Natural killer cell treated with Interleukin-12 subunit alpha and Interleukin-12 subunit beta and Interleukin-15 and Interleukin-18, amount 100 ng/mL, for 72 hours (primary cell): Measurements from ENCODE around the gene REPS1. TPM values are rescaled to one million over a fixed set of nuclear protein-coding genes. Genes with fewer than 3 reads are reported as not detected.

Experiments used
- ATAC-seq, 2 donors: fragments of 150-1000 bp; cut with Tn5 transposase in 1 of 2; sonication (Bioruptor Pico), chemical (Tn5 transposase) in 1 of 2; 2 replicates each; pipeline ENCODE4 v1.10.0; 2021
- DNase-seq: peaks from one replicate; pipeline ENCODE4 v3.0.0; 2022; ENCODE audit warnings: low spot score
- H3K27ac Mint-ChIP-seq, 2 donors: 1 replicate in 1 of 2; 2 replicates in 1 of 2; pipeline ENCODE4 v1.8.0; 2022; ENCODE audit warnings: mixed read lengths in 2 of 2, mild to moderate bottlenecking in 1 of 2, moderate library complexity in 1 of 2
- H3K27me3 Mint-ChIP-seq, 2 donors: 1 replicate in 1 of 2; 2 replicates in 1 of 2; pipeline ENCODE4 v1.8.0; 2022; ENCODE audit warnings: mixed read lengths in 2 of 2
- H3K36me3 Mint-ChIP-seq: one replicate; pipeline ENCODE4 v1.8.0; 2022; ENCODE audit warnings: mixed read lengths
- H3K4me1 Mint-ChIP-seq, 2 donors: 1 replicate in 1 of 2; 2 replicates in 1 of 2; pipeline ENCODE4 v1.8.0; 2022; ENCODE audit warnings: low read depth in 2 of 2, mixed read lengths in 2 of 2, mild to moderate bottlenecking in 1 of 2
- H3K4me3 Mint-ChIP-seq: one replicate; pipeline ENCODE4 v1.8.0; 2022; ENCODE audit warnings: mixed read lengths
- H3K9me3 Mint-ChIP-seq: 2 replicates; pipeline ENCODE4 v1.8.0; 2022; ENCODE audit warnings: mixed read lengths
- total RNA-seq, 2 donors: library from RNA; stranded (reverse); gene quantifications; one replicate each; pipeline ENCODE4 v1.2.3, GENCODE V29; 2022

Gene REPS1
- total RNA-seq, 2 donors from 2014 or later, result 43.4 to 68.6 TPM

GRCh38 chr6:138914701-138915100, 73.4 kb downstream of the REPS1 start:
- peaks cover 33% of the 10 kb centered on the region for H3K36me3 Mint-ChIP-seq
- peaks cover 7 to 10% of the 10 kb centered on the region in 2 donors for H3K4me1 Mint-ChIP-seq
- H3K27ac Mint-ChIP-seq, result no peak overlapping the region
- no peaks in the 10 kb centered on the region for H3K27me3 Mint-ChIP-seq
- no peak overlapping the region for H3K4me3 Mint-ChIP-seq
- DNase-seq, result no peak
- no peak for ATAC-seq
- H3K9me3 Mint-ChIP-seq, result no peaks in the 10 kb centered on the region

GRCh38 chr6:138912308-138912707, 75.7 kb downstream of the REPS1 start:
- H3K36me3 Mint-ChIP-seq, result peaks cover 27% of the 10 kb centered on the region
- no peak overlapping the region for H3K4me3 Mint-ChIP-seq
- no peaks in the 10 kb centered on the region for H3K27me3 Mint-ChIP-seq
- H3K27ac Mint-ChIP-seq, result no peak overlapping the region
- DNase-seq, result no peak
- H3K9me3 Mint-ChIP-seq, result no peaks in the 10 kb centered on the region
- peaks cover 5 to 7% of the 10 kb centered on the region in 2 donors for H3K4me1 Mint-ChIP-seq
- no peak for ATAC-seq

- H3K27ac Mint-ChIP-seq, result no peak overlapping the region
- no peaks in the 10 kb centered on the region for H3K27me3 Mint-ChIP-seq
- H3K36me3 Mint-ChIP-seq, result peaks cover 37% of the 10 kb centered on the region
- peaks cover 5 to 7% of the 10 kb centered on the region in 2 donors for H3K4me1 Mint-ChIP-seq
- no peak overlapping the region for H3K4me3 Mint-ChIP-seq
- no peak for DNase-seq
- H3K9me3 Mint-ChIP-seq, result no peaks in the 10 kb centered on the region
- no peak for ATAC-seq
These were observed 78.1 kb downstream of the REPS1 start for GRCh38 chr6:138909975-138910374.

GRCh38 chr6:138909511-138909910, 78.5 kb downstream of the REPS1 start:
- H3K36me3 Mint-ChIP-seq, result peaks cover 32% of the 10 kb centered on the region

GRCh38 chr6:138907167-138907566, 80.9 kb downstream of the REPS1 start:
- ATAC-seq (no peak), DNase-seq (no peak)
- no peaks in the 10 kb centered on the region for H3K27me3 Mint-ChIP-seq
- H3K9me3 Mint-ChIP-seq, result no peaks in the 10 kb centered on the region
- no peak overlapping the region for H3K27ac Mint-ChIP-seq
- H3K4me1 Mint-ChIP-seq, result peaks cover 5 to 7% of the 10 kb centered on the region in 2 donors
- peaks cover 24% of the 10 kb centered on the region for H3K36me3 Mint-ChIP-seq
- no peak overlapping the region for H3K4me3 Mint-ChIP-seq

More at GRCh38 chr6:138909511-138909910, 78.5 kb downstream of the REPS1 start:
- ATAC-seq (no peak), DNase-seq (no peak)
- no peak overlapping the region for H3K27ac Mint-ChIP-seq
- no peak overlapping the region for H3K4me3 Mint-ChIP-seq
- peaks cover 5 to 7% of the 10 kb centered on the region in 2 donors for H3K4me1 Mint-ChIP-seq
- H3K9me3 Mint-ChIP-seq, result no peaks in the 10 kb centered on the region
- H3K27me3 Mint-ChIP-seq, result no peaks in the 10 kb centered on the region

- no peak for ATAC-seq
- no peaks in the 10 kb centered on the region for H3K4me1 Mint-ChIP-seq
- no peaks in the 10 kb centered on the region for H3K9me3 Mint-ChIP-seq
- no peaks in the 10 kb centered on the region for H3K27me3 Mint-ChIP-seq
- H3K4me3 Mint-ChIP-seq, result no peak overlapping the region
- DNase-seq, result no peak
- peaks cover 9% of the 10 kb centered on the region for H3K36me3 Mint-ChIP-seq
- H3K27ac Mint-ChIP-seq, result no peak overlapping the region
These were observed 91.0 kb downstream of the REPS1 start for GRCh38 chr6:138897031-138897430.

GRCh38 chr6:138896104-138896756, 91.8 kb downstream of the REPS1 start:
- DNase-seq (no peak), ATAC-seq (peak in 1 of 2 donors; percentile 49)
- Mint-ChIP-seq H3K4me3 (no peak overlapping the region), H3K27me3 (no peaks in the 10 kb centered on the region), H3K36me3 (peaks cover 9% of the 10 kb centered on the region), H3K4me1 (no peaks in the 10 kb centered on the region), H3K27ac (no peak overlapping the region), H3K9me3 (no peaks in the 10 kb centered on the region)

- Mint-ChIP-seq H3K27ac (no peak overlapping the region), H3K27me3 (peaks cover 0 to 4% of the 10 kb centered on the region in 2 donors), H3K4me1 (no peaks in the 10 kb centered on the region), H3K36me3 (no peaks in the 10 kb centered on the region), H3K9me3 (no peaks in the 10 kb centered on the region), H3K4me3 (no peak overlapping the region)
- DNase-seq (no peak), ATAC-seq (no peak)
These were observed 96.6 kb downstream of the REPS1 start for GRCh38 chr6:138891255-138891986.

GRCh38 chr6:138885156-138885819, 102.8 kb downstream of the REPS1 start:
- Mint-ChIP-seq H3K4me3 (no peak overlapping the region), H3K27me3 (peaks cover 0 to 4% of the 10 kb centered on the region in 2 donors), H3K27ac (no peak overlapping the region), H3K9me3 (no peaks in the 10 kb centered on the region), H3K4me1 (no peaks in the 10 kb centered on the region), H3K36me3 (no peaks in the 10 kb centered on the region)
- no peak for DNase-seq
- ATAC-seq, result no peak

GRCh38 chr6:138882369-138883017, 105.6 kb downstream of the REPS1 start:
- no peak overlapping the region for H3K27ac Mint-ChIP-seq
- DNase-seq, result no peak

GRCh38 chr6:138873191-138873590, 114.9 kb downstream of the REPS1 start:
- Mint-ChIP-seq H3K4me1 (no peaks in the 10 kb centered on the region), H3K36me3 (no peaks in the 10 kb centered on the region), H3K9me3 (no peaks in the 10 kb centered on the region), H3K4me3 (no peak overlapping the region), H3K27ac (no peak overlapping the region), H3K27me3 (peaks cover 0 to 5% of the 10 kb centered on the region in 2 donors)
- no peak for ATAC-seq
- no peak for DNase-seq

More at GRCh38 chr6:138882369-138883017, 105.6 kb downstream of the REPS1 start:
- Mint-ChIP-seq H3K4me1 (no peaks in the 10 kb centered on the region), H3K27me3 (peaks cover 0 to 5% of the 10 kb centered on the region in 2 donors), H3K4me3 (no peak overlapping the region), H3K36me3 (no peaks in the 10 kb centered on the region), H3K9me3 (no peaks in the 10 kb centered on the region)
- ATAC-seq, result no peak

GRCh38 chr6:138869398-138869797, 118.7 kb downstream of the REPS1 start:
- no peak for DNase-seq
- Mint-ChIP-seq H3K27me3 (peaks cover 0 to 6% of the 10 kb centered on the region in 2 donors), H3K27ac (no peak overlapping the region), H3K36me3 (no peaks in the 10 kb centered on the region), H3K4me1 (no peaks in the 10 kb centered on the region), H3K9me3 (no peaks in the 10 kb centered on the region), H3K4me3 (no peak overlapping the region)
- ATAC-seq, result no peak

- no peak overlapping the region for H3K4me3 Mint-ChIP-seq
- peaks cover 0 to 10% of the 10 kb centered on the region in 2 donors for H3K27me3 Mint-ChIP-seq
- ATAC-seq, result no peak
- no peak overlapping the region for H3K27ac Mint-ChIP-seq
- DNase-seq, result no peak
- no peaks in the 10 kb centered on the region for H3K36me3 Mint-ChIP-seq
- H3K4me1 Mint-ChIP-seq, result no peaks in the 10 kb centered on the region
- no peaks in the 10 kb centered on the region for H3K9me3 Mint-ChIP-seq
These were observed 119.9 kb downstream of the REPS1 start for GRCh38 chr6:138868181-138868580.
